ENCODE data around the gene SERINC5.
"Not testable (repeated sequence)": the region's sequence is repeated elsewhere in the genome, so short reads cannot be mapped to it uniquely, and the experiment has no call there.

SERINC5 gene

GRCh38 chr5:80105698-80106439 lies 150.0 kb downstream of the SERINC5 start:
- no peak for FAIRE-seq
- no peak for DNase-seq (ENCODE audit: low spot score)

- no peak for DNase-seq (ENCODE audit: low spot score)
Measured at GRCh38 chr5:80103371-80103770, 152.5 kb downstream of the SERINC5 start.

DNA sequence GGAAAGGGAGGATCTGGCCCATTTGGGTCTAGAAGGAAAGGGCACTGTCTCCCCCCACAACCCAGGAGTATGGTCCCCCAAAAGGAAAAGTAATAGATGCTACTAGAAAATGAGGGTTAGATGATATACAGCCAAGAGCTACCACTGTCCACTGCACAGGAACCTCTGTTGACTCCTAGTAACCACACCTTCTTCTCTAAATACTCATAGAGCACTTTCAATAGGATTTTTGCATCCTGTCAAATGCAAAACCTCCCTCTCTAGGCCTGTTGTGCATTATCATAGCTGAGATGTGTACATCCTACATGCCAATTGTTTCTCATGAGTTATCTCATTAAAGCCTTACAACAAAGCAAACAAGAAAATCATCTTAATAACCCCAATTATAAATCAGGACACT lies 153.9 kb downstream of the SERINC5 start:
- DNase-seq (ENCODE audit: low spot score) (no peak), FAIRE-seq (no peak)

More at GRCh38 chr5:80103371-80103770, 152.5 kb downstream of the SERINC5 start:
- no peak for FAIRE-seq

- FAIRE-seq: no peak
- DNase-seq (ENCODE audit: low spot score): no peak
Measured at GRCh38 chr5:80097451-80097850, 158.4 kb downstream of the SERINC5 start.

DNA sequence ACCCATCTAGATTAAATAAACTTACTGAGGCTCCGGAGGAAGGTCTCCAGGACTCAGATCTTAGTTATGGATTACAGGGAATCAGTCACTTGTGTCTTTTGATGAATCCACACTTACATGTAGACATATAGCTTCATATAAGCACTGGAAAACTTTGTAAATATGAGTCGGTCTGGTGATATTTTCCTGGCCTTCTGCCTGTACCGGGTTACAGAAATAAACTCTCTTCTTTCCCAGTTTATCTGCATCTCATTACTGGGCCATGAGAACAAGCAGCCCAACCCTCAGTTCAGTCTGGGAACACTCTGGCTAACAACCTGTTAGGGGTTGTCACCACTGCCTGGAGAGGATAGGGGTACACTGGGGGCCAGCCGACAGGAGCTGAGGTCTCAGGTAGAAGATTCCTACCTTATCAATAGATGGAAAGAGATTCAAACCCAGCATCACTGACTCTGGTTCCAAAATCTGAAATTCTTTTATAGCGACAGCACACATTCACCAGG lies 161.6 kb downstream of the SERINC5 start:
- FAIRE-seq (no peak), DNase-seq (ENCODE audit: low spot score) (no peak)

GRCh38 chr5:80093796-80094195 lies 162.1 kb downstream of the SERINC5 start:
- peak; percentile 83 for DNase-seq (ENCODE audit: low spot score)
- peak; percentile 80 for FAIRE-seq

- DNase-seq (ENCODE audit: low spot score) (no peak), FAIRE-seq (no peak)
Measured at GRCh38 chr5:80092486-80093107, 163.3 kb downstream of the SERINC5 start.

GRCh38 chr5:80091792-80092192 lies 164.1 kb downstream of the SERINC5 start:
- not testable (repeated sequence) for FAIRE-seq

GRCh38 chr5:80090884-80091166 lies 165.0 kb downstream of the SERINC5 start:
- FAIRE-seq (no peak), DNase-seq (ENCODE audit: low spot score) (no peak)

More at GRCh38 chr5:80091792-80092192, 164.1 kb downstream of the SERINC5 start:
- peak; percentile 17 for DNase-seq (ENCODE audit: low spot score)

DNA sequence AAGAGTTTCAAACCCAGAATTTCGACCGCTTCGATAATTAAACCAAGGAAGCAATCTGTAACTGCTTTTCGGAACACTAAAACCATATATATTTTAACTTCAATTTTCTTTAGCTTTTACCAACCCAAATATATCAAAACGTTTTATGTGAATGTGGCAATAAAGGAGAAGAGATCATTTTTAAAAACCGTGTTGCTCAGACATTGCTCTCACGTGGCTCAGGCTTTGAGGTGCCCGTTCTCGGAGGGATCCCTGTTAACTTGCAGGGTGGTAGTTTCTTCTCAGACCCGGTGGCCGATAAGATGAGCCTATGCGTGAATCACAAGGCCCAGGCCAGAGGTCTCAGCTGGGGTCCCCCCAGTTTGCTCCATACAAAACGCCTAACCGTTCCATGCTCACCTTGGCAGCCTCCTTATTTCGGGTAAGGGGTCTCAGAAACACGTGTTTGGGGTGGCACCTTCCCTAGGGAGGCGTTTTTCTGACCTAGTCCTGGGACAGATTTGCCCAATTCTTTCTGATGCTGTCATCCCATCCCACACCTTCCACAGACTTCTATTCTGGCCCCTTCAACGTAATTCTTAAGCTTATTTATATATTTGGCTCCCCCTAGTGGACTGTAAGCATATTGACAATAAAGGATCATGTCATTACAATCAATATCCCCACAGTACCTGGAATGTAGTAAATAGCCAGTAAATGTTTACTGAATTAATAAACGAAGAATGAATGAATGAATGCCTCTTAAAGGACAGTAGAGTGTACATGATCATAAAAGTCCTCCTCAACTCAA lies 172.6 kb downstream of the SERINC5 start:
- DNase-seq (ENCODE audit: low spot score) (peak; percentile 36), FAIRE-seq (no peak)

- FAIRE-seq (no peak), DNase-seq (ENCODE audit: low spot score) (no peak)
Measured at GRCh38 chr5:80082731-80083100, 173.1 kb downstream of the SERINC5 start.

DNA sequence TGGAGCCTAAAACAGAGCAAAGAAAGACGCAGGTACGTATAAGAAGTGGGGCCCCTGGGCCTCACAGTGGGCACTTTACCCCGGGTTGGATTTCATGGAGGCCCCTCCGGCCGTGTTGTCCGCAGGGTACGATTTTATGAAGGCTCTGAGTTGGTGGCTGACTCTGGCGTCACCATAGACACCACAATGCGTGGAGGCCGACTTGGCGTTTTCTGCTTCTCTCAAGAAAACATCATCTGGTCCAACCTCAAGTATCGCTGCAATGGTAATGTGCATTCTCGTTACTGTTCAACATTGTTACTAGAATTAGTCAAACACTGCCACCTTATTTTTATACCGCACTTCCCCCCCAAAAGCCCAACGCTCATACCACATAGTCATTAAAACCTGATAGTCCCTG lies 173.6 kb downstream of the SERINC5 start:
- FAIRE-seq: no peak

DNA sequence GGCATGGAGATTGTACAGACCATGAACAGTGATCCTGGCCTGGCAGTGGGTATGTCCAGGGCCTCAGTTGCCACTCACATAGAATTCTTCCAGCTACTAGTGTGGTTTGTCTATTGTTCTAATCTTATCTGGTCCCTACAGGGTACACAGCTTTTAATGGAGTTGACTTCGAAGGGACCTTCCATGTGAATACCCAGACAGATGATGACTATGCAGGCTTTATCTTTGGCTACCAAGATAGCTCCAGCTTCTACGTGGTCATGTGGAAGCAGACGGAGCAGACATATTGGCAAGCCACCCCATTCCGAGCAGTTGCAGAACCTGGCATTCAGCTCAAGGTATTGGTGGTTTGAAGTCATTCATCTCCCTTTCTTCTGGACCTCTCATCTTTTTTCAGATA lies 176.9 kb downstream of the SERINC5 start:
- FAIRE-seq (no peak), DNase-seq (ENCODE audit: low spot score) (no peak)

More for the DNA sequence above, 173.6 kb downstream of the SERINC5 start:
- no peak for DNase-seq (ENCODE audit: low spot score)

DNA sequence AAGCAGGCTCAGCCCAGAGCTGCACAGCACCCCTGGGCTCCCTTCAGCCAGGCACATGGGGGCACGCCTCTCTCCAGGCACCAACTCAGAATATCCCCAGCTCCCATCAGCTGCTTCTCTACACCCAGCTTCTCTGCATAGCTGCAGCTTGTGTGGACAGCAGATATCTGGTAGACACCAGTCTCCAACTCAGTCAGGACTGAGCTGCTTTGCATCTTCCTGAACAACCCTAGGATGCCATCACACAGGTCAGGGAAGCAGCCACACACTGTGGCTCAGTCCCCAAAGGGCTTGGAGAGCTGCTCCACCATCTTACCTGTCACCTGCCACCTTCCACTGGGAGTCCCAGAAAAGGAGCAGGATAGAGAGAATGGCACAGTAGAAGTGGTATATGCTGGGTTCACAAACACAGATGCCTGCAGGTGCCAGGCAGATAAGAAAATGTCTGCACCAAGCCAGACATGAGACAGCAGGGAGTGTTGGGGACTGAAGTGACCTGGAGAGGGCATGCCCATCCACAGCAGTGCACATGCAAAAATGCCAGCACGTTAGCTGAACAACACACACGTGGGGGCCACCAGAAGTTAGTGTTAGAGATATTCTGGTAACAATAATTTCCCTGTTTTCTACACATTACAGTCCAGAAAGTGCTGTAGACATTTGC lies 178.7 kb downstream of the SERINC5 start:
- FAIRE-seq (no peak), DNase-seq (ENCODE audit: low spot score) (no peak)

DNA sequence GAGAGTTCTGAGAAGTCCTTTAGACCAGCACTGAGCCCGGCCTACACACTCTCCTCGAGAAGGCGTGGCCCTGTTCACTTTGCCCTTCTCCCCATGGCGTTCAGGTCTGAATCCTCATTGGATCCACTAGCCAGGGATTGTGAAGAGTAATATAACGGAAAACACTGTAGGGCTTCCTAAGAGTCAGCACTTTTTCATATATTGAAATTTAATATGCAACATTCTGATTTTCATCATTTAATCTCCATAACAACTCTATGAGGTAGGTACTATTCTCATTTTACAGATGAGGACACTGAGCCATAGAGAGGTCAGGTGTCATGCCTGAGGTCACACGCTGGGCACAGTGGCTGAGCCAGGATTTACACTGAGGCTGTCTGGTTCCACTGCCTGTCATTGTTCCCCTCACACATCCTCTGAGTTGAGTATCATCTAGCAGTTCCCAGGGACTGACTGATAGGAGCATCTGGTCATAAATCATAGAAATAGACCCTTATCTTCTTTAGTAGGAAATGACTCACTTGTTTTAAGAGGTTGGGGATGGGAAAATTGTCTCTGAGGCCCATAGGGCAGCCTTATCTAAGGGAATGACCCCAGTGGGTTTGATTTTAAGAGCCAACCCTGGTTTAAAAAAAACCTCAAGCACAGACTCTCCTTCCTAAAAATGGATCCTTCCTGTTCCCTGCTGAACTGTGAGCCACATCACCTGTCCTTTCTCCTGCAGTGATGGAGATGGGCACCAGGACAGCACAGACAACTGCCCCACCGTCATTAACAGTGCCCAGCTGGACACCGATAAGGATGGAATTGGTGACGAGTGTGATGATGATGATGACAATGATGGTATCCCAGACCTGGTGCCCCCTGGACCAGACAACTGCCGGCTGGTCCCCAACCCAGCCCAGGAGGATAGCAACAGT lies 179.5 kb downstream of the SERINC5 start:
- no peak for FAIRE-seq
- no peak for DNase-seq (ENCODE audit: low spot score)

DNA sequence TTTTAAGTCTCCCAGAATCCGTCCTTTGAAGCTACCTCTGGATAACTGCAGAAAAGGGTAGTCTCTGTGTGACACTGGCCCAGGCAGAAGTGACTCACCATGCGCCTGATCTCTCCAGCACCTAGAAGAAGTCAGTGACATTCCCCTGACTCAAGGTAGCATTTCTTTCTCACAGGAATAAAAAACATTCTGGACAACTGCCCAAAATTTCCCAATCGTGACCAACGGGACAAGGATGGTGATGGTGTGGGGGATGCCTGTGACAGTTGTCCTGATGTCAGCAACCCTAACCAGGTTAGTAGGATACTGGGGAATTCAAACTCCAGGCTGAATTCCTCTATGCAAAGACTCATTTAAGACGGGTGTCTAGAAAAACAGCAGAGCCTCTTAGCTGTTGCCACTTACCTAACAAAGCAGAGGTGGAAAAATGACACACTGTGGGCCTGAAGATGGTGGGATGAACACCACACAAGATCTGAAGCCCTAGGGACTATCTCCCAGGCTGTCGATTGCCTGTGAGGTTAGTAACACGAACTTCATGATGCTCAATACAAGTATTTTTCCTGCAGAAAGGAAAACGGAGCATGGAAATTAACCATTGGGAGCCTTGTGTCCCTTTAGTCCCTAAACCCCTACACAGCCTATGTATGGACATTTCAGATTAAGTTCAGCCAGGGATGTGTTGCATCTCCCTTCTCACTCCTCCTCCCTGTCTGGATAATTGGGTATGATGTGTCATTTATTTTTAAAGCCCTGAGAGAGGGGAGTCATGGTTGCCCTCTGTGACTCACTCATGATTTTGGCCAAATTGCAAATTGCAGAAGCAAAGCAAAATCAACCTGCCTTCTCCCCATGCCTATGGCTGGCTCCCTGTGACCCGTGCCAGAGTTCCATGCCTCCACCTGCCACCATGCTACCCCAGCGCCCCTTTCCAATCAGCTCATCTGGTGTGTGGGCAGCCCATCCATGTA lies 183.5 kb downstream of the SERINC5 start:
- FAIRE-seq: no peak
- DNase-seq (ENCODE audit: low spot score): no peak

DNA sequence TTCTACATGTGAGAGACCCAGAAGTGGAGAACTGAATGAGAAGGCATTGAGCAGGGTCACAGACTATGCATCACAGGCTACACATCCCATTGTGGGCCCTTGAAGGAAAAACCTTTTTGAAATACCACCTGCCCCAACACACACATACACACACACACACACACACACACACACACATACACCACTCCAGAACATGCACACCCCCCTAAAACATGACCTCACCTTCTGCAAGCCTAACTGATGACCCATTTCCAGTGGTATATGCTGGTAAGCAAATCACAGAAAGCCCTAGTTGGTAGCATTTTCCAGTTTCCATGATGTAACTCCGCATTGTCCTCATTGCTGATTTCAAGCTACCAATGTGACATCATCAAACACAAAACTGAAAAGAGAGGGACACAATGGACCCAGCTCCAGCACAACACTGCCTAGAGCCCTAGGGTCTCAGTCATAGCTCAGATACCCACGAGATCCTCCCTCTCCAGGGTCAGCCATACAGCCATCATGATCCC lies 184.3 kb downstream of the SERINC5 start:
- DNase-seq (ENCODE audit: low spot score) (no peak), FAIRE-seq (no peak)

DNA sequence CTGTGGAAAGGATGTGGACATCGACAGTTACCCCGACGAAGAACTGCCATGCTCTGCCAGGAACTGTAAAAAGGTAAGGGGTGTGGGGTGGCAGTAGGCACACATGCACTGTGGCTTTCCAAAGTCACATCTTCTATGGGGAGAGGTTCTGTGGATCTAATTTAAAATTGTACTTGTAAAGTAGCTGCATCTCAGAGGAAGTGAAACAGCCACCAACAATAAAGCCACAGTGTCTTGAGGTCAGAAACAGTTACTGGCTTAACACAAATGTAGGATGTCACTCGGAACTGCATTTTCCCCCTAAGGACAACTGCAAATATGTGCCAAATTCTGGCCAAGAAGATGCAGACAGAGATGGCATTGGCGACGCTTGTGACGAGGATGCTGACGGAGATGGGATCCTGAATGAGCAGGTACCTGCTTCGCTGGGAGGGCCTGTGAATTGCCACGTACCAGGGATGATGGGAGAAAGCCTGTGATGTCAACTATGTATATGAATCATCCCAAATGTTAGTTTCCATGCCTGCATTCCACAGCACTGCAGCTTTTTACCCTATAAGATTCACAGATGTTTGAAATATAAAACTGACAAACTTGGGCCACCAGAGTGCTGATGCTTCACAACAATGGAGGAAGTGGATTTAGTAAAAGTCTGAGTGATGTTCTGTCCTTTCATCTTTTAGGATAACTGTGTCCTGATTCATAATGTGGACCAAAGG lies 185.4 kb downstream of the SERINC5 start:
- FAIRE-seq (no peak), DNase-seq (ENCODE audit: low spot score) (no peak)

DNA sequence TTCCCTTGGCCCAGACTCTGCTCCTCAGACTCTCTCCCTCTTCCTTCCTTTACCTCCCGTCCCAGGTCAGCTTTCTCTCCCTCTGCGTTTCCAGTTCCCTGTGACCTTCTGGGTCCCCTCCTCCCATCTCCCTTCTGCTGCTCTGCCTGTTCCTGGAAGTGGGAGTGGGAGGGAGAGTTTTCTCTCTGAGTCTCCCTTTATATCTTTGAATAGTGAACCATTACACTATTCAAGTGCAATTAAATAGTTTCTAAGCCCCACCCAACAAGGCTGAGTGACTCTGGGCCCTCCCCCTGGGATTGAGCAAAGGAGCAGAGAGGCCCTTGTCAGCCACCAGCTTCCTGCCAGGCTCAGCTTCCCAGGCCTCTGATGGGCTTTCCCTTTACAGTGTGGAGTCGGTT lies 185.9 kb downstream of the SERINC5 start:
- DNase-seq (ENCODE audit: low spot score): no peak

More for the DNA sequence above, 185.9 kb downstream of the SERINC5 start:
- no peak for FAIRE-seq

All from RCC 7860 (cell line).